Testis (tissue), 5 donors: ENCODE results near the gene NR4A2. TPM values are rescaled to one million over a fixed set of nuclear protein-coding genes. Genes with fewer than 3 reads are reported as not detected.

Experiments
- DNase-seq: peaks from one replicate; pipeline ENCODE4 v3.0.0-alpha.2; 2019
- H3K27ac ChIP-seq, 2 donors: fragments of 200-600 bp; sonication (generic); one replicate each; pipeline ENCODE4 v1.5.1; 2019
- H3K27me3 ChIP-seq: fragments of 200-600 bp; sonication (generic); one replicate; pipeline ENCODE4 v1.5.1; 2019
- H3K36me3 ChIP-seq: fragments of 200-600 bp; sonication (generic); one replicate; pipeline ENCODE4 v1.5.1; 2017; ENCODE audit warnings: low read depth; ENCODE audit errors: missing control alignments
- H3K4me1 ChIP-seq: fragments of 200-600 bp; sonication (generic); one replicate; pipeline ENCODE4 v1.5.1; 2019
- H3K4me3 ChIP-seq, 2 donors: fragments of 200-600 bp; sonication (generic); one replicate each; pipeline ENCODE4 v1.5.1; 2017 to 2019
- H3K9me3 ChIP-seq: fragments of 200-600 bp; sonication (generic); one replicate; pipeline ENCODE4 v1.5.1; 2017
- CTCF ChIP-seq, 3 experiments: fragments of 450-650 bp in 2 of 3; fragments of 200-600 bp in 1 of 3; sonication (generic) in 1 of 3; IDR thresholded peaks; one replicate each; pipeline ENCODE4 v1.5.1; 2016 to 2019; ENCODE audit warnings: antibody characterized with exemption in 3 of 3, mild to moderate bottlenecking in 2 of 3, moderate library complexity in 1 of 3
- POLR2A ChIP-seq: fragments of 450-650 bp; IDR thresholded peaks from one replicate; pipeline ENCODE4 v1.6.1; 2017; ENCODE audit warnings: antibody characterized with exemption, mild to moderate bottlenecking, moderate library complexity
- WGBS, 2 donors: methylation state at CpG; one replicate each; pipeline ENCODE4 v1.1.5; 2018; 5-methylcytosine and 5-hydroxymethylcytosine counted together
- intact Hi-C: fragments of 100-400 bp; cut with DNase I; formaldehyde crosslinking; loops from one replicate; pipeline ENCODE4 v1.15.1; 2023; ENCODE audit warnings: low total_unique reads
- long read RNA-seq, 2 donors: transcript quantifications; one replicate each; lab custom pipeline, GENCODE V29; 2026
- polyA plus RNA-seq: library from polyadenylated mRNA; stranded (reverse); fragments of 350-450 nt; fragmentation: Illumina TruSeq; extraction: RNeasy Lipid Tissue Mini Kit (QIAGEN cat#74804); gene quantifications from one replicate; pipeline ENCODE4 v1.2.3, GENCODE V29; 2014; ENCODE audit warnings: low read depth, low replicate concordance; ENCODE audit not compliant: insufficient read depth
- total RNA-seq, 2 donors: library from RNA; depleted of rRNA; stranded (reverse); fragments of >200 nt; gene quantifications; one replicate each; pipeline ENCODE4 v1.2.3, GENCODE V29; 2016

Gene NR4A2
- total RNA-seq (1 to 10 TPM; 3.2 to 3.9 TPM), polyA plus RNA-seq (9.5 TPM)
- long read RNA-seq, donor 1, result 0 reads
- long read RNA-seq, donor 2, result 0 reads

GRCh38 chr2:156332534-156333273, at the start of gene NR4A2:
Gene NR4A2 (minus strand): TSS chr2:156332721. CDS start chr2:156330186, 2,535 bp downstream.
- H3K4me3 ChIP-seq, result peak within 1 kb of the TSS; percentile 69 to 76
- DNase-seq, result peak; percentile 92
- H3K9me3 ChIP-seq, result no peaks in the 10 kb centered on the region
- intact Hi-C loops, result no loop called here
- H3K36me3 ChIP-seq, result no peaks in the 10 kb centered on the region
- TF ChIP-seq CTCF (IDR thresholded peaks at IDR 0.05), result no peak
- TF ChIP-seq POLR2A, result peak; percentile 51
- H3K27me3 ChIP-seq, result no peaks in the 10 kb centered on the region
- 0 to 1% methylated on average over 26 to 72 of the region's 72 CpGs for WGBS, 2 donors
- H3K4me1 ChIP-seq, result peaks cover 2% of the 10 kb centered on the region
- peak within 1 kb of the TSS; percentile 91 to 98 for H3K27ac ChIP-seq

GRCh38 chr2:156380117-156380645, 47.7 kb upstream of the NR4A2 start:
- TF ChIP-seq POLR2A, result no peak
- TF ChIP-seq CTCF (IDR thresholded peaks at IDR 0.05), result no peak
- WGBS, 2 donors, result 89 to 95% methylated on average over 1 of the region's 1 CpG
- H3K36me3 ChIP-seq, result no peaks in the 10 kb centered on the region
- H3K9me3 ChIP-seq, result no peaks in the 10 kb centered on the region
- H3K27ac ChIP-seq, result no peak overlapping the region
- H3K4me1 ChIP-seq, result no peaks in the 10 kb centered on the region
- H3K27me3 ChIP-seq, result no peaks in the 10 kb centered on the region
- no peak for DNase-seq
- intact Hi-C loops, result no loop called here
- H3K4me3 ChIP-seq, result no peak overlapping the region

GRCh38 chr2:156379714-156380113, 47.2 kb upstream of the NR4A2 start:
- WGBS, 2 donors, result 81 to 89% methylated on average over 1 of the region's 1 CpG
- Histone ChIP-seq H3K4me3 (no peak overlapping the region), H3K9me3 (no peaks in the 10 kb centered on the region), H3K4me1 (no peaks in the 10 kb centered on the region), H3K36me3 (no peaks in the 10 kb centered on the region), H3K27ac (no peak overlapping the region), H3K27me3 (no peaks in the 10 kb centered on the region)
- intact Hi-C loops, result no loop called here
- no peak for TF ChIP-seq POLR2A
- TF ChIP-seq CTCF (IDR thresholded peaks at IDR 0.05), result no peak
- DNase-seq, result no peak

- intact Hi-C loops, result no loop called here
- no peaks in the 10 kb centered on the region for H3K36me3 ChIP-seq
- no peaks in the 10 kb centered on the region for H3K4me1 ChIP-seq
- no peak overlapping the region for H3K4me3 ChIP-seq
- H3K9me3 ChIP-seq, result no peaks in the 10 kb centered on the region
- TF ChIP-seq POLR2A (no peak), CTCF (IDR thresholded peaks at IDR 0.05) (no peak)
- no peak for DNase-seq
- H3K27me3 ChIP-seq, result no peaks in the 10 kb centered on the region
- no peak overlapping the region for H3K27ac ChIP-seq
These were observed 46.5 kb upstream of the NR4A2 start for GRCh38 chr2:156379071-156379470.
